Heart left ventricle (tissue), 13 donors: ENCODE measurements around the gene FBXO44.

Source experiments
- POLR2A ChIP-seq, 2 donors: fragments of 450-650 bp; IDR thresholded peaks; one replicate each; pipeline ENCODE4 v1.6.1; 2017; ENCODE audit warnings: antibody characterized with exemption in 2 of 2, mild to moderate bottlenecking in 2 of 2, moderate library complexity in 2 of 2
- TF ChIP-seq, protein P1 (sequence below), 12 donors: fragments of 200-600 bp; sonication (generic) in 4 of 12; IDR thresholded peaks; one replicate each; pipeline versions ENCODE4 v1.5.0 to v1.8.0; 2018 to 2022; ENCODE audit warnings: antibody characterized with exemption in 12 of 12, mild to moderate bottlenecking in 5 of 12
- donor health status: ischemic (EF 13 %, LVEDD 7.1; RV severe dilation, severe dysfunction).
- donor health status: DM: no; HTN: yes; CAD: no.
- donor health status: DM: no; HTN: no; CAD: no.
- donor health status: ischemic (EF 25% LVEDD 6.9; RV normal size, moderate dysfunction).
- donor health status: ischemic (EF 25% LVEDD 5.7; RV mildly dilated, moderate dysfunction).
- donor health status: ischemic (EF 35%, LVEDD 5.7; RV mildly dilated, moderate dysfunction).
- donor health status: nonischemic (EF 11% LVEDD 7.7; RV severe dilation, severe dysfunction).
- donor health status: DM: yes; HTN: yes; CAD: no.
- donor health status: PGD.
- donor health status: ischemic (EF 29% LVEDD 5.4; RV normal size, mild dysfunction).
- donor health status: nonischemic (EF 23%, LVEDD 6.1; RV moderate dilation, normal function).

DNA sequence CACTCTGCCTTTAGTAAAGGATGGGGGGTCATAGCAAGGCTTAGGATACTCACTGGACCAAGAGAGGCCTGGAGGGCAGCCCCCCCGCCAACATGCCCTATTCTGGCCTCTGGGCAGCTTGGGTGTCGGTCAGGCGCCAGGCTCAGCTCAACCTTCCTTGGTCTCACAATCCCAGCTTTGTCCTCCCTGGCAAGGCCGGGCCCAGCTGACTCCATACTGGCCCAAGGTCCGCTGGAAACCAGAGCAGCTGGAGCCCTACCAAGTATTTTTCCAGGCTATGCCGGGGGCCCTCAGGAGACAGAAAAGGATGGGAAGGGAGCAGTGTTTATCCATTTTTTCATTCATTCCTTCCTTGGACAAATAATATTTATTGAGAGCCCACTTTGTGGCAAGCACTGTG, 6.6 kb upstream of the FBXO44 start:
- TF ChIP-seq POLR2A (IDR thresholded peaks at IDR 0.05) = no peak
- TF ChIP-seq, protein P1, sequence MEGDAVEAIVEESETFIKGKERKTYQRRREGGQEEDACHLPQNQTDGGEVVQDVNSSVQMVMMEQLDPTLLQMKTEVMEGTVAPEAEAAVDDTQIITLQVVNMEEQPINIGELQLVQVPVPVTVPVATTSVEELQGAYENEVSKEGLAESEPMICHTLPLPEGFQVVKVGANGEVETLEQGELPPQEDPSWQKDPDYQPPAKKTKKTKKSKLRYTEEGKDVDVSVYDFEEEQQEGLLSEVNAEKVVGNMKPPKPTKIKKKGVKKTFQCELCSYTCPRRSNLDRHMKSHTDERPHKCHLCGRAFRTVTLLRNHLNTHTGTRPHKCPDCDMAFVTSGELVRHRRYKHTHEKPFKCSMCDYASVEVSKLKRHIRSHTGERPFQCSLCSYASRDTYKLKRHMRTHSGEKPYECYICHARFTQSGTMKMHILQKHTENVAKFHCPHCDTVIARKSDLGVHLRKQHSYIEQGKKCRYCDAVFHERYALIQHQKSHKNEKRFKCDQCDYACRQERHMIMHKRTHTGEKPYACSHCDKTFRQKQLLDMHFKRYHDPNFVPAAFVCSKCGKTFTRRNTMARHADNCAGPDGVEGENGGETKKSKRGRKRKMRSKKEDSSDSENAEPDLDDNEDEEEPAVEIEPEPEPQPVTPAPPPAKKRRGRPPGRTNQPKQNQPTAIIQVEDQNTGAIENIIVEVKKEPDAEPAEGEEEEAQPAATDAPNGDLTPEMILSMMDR (IDR thresholded peaks at IDR 0.05) = no peak
